Karpas-422 (cell line): ENCODE data around the gene TMEM187. TPM values are rescaled to one million over a fixed set of nuclear protein-coding genes. Genes with fewer than 3 reads are reported as not detected.
"Not testable (repeated sequence)": the region's sequence is repeated elsewhere in the genome, so short reads cannot be mapped to it uniquely, and the experiment has no call there.

Experiments
- DNase-seq: peaks from one replicate; pipeline ENCODE4 v3.0.0-alpha.2; 2015
- H2AFZ ChIP-seq: fragments of 200-600 bp; sonication (generic); 2 replicates; pipeline ENCODE4 v1.6.1; 2014; ENCODE audit warnings: antibody characterized with exemption, low read length, mixed read lengths
- H3K27ac ChIP-seq: fragments of 200-600 bp; sonication (generic); 2 replicates; pipeline ENCODE4 v1.5.1; 2014; ENCODE audit warnings: mild to moderate bottlenecking, low read length, moderate library complexity
- H3K27me3 ChIP-seq: fragments of 200-600 bp; sonication (generic); 2 replicates; pipeline ENCODE4 v1.6.1; 2014; ENCODE audit warnings: low read length, mixed read lengths
- H3K36me3 ChIP-seq: fragments of 200-600 bp; sonication (generic); 2 replicates; pipeline ENCODE4 v1.6.1; 2014; ENCODE audit warnings: low read length, mixed read lengths; ENCODE audit not compliant: insufficient read depth
- H3K4me1 ChIP-seq: fragments of 200-600 bp; sonication (generic); 2 replicates; pipeline ENCODE4 v1.6.1; 2014; ENCODE audit warnings: mild to moderate bottlenecking, low read length, mixed read lengths
- H3K4me2 ChIP-seq: fragments of 200-600 bp; sonication (generic); 2 replicates; pipeline ENCODE4 v1.6.1; 2014; ENCODE audit warnings: low read length, low read depth, mild to moderate bottlenecking; ENCODE audit not compliant: poor library complexity, severe bottlenecking
- H3K4me3 ChIP-seq: fragments of 200-600 bp; sonication (generic); 2 replicates; pipeline ENCODE4 v1.5.1; 2014; ENCODE audit warnings: mild to moderate bottlenecking, antibody characterized with exemption, low read length, mixed read lengths
- H3K79me2 ChIP-seq: fragments of 200-600 bp; sonication (generic); 2 replicates; pipeline ENCODE4 v1.6.1; 2014; ENCODE audit warnings: mild to moderate bottlenecking, low read length, mixed read lengths
- H3K9ac ChIP-seq: fragments of 200-600 bp; sonication (generic); 2 replicates; pipeline ENCODE4 v1.6.0; 2014; ENCODE audit warnings: low read length
- H3K9me2 ChIP-seq: fragments of 200-600 bp; sonication (generic), shearing (Covaris generic); replicated peaks from 2 replicates; pipeline ENCODE4 v1.6.0; 2014; ENCODE audit warnings: mild to moderate bottlenecking, low read length, moderate library complexity; ENCODE audit not compliant: insufficient read depth
- H3K9me3 ChIP-seq: fragments of 300-700, 200-600 bp; sonication (generic); 2 replicates; pipeline ENCODE4 v1.6.1; 2014; ENCODE audit warnings: low read length, mixed read lengths
- H4K20me1 ChIP-seq: fragments of 200-600 bp; sonication (generic); 2 replicates; pipeline ENCODE4 v1.6.1; 2014; ENCODE audit warnings: mild to moderate bottlenecking, antibody characterized with exemption, low read length, low read depth; ENCODE audit not compliant: insufficient read depth
- total RNA-seq: library from RNA; depleted of rRNA; stranded (reverse); fragments of >200 nt; shearing (Covaris generic); gene quantifications from 2 replicates; pipeline ENCODE4 v1.2.3, GENCODE V29; 2014; ENCODE audit warnings: low replicate concordance

The TMEM187 gene
- total RNA-seq, 1 experiment from 2014 or later, result 1.5 TPM

DNA sequence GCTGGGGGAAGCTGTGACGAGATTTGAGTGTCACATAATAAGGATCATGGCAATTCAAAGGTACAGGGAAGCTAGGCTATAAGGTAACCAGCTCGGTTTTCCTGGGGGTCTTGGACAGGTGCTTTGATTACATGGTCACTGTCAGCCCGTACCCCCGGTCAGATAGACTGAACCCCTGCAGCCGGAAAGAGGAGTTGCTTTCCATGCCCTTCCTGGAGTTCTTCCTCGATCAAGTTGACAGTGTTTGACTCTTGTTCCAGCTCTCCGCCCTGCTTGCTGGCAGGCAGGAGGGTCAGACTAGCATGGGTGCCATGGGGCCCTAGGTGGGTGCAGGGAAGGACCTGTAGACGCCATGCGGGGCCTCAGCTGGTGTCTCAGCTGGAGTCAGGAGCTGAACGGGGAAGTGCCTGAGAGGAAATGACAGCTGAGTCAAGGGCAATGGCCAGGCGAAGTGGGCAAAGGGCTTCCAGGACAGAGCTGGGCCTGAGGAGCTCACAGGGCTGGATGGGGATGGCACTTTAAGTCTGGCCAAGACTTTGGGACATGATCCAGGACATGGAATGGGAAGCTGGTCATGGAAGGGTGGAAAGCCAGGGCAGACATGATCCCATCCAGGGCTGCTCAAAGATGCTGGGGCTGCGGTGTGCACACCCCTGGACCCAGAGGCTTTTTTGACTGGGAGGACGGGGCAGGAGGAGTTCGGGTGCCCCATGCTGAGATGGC lies 1.6 kb downstream of the TMEM187 start:
- DNase-seq, result no peak
- Histone ChIP-seq H3K4me1 (peaks cover 15% of the 10 kb centered on the region), H2AFZ (no peak overlapping the region), H3K4me2 (peak overlapping the region; percentile 76), H3K9ac (peak overlapping the region; percentile 97), H3K79me2 (peaks cover 8% of the 10 kb centered on the region), H3K9me2 (no peaks in the 10 kb centered on the region), H3K27me3 (no peaks in the 10 kb centered on the region), H4K20me1 (no peaks in the 10 kb centered on the region), H3K36me3 (no peaks in the 10 kb centered on the region), H3K4me3 (peak overlapping the region; percentile 73; the same call in 1 of the 2 replicates), H3K27ac (no peak overlapping the region), H3K9me3 (no peaks in the 10 kb centered on the region)

GRCh38 chrX:153974726-153975286 lies 2.3 kb downstream of the TMEM187 start:
- Histone ChIP-seq H4K20me1 (no peaks in the 10 kb centered on the region), H3K4me3 (no peak overlapping the region), H3K4me2 (no peak overlapping the region), H3K9me2 (no peaks in the 10 kb centered on the region), H3K9me3 (no peaks in the 10 kb centered on the region), H3K4me1 (peaks cover 14% of the 10 kb centered on the region), H3K27me3 (no peaks in the 10 kb centered on the region), H3K9ac (no peak overlapping the region), H2AFZ (no peak overlapping the region), H3K36me3 (no peaks in the 10 kb centered on the region), H3K79me2 (peaks cover 1% of the 10 kb centered on the region), H3K27ac (no peak overlapping the region)
- DNase-seq, result no peak

DNA sequence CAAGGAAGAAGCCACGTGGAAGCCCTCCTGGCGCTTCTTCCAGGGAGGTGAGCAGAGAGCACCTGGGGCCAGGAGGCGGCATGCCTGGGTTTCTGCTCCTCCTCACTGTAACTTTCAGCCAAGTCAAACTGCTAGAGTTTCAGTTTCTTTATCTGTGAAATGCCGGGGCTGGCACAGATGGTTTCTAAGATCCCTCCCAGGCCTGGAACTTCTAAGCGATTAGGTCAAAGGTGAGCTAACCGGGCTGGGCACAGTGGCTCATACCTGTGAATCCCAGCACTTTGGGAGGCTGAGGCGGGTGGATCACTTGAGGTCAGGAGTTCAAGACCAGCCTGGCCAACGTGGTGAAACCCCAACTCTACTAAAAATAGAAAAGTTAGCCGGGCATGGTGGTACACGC lies 7.8 kb downstream of the TMEM187 start:
- not testable (repeated sequence) for H4K20me1 ChIP-seq, H3K9me3 ChIP-seq, H3K27me3 ChIP-seq, H3K9ac ChIP-seq, DNase-seq, H3K9me2 ChIP-seq, H3K36me3 ChIP-seq, H3K27ac ChIP-seq, H3K4me2 ChIP-seq, H3K4me3 ChIP-seq, H3K4me1 ChIP-seq, H3K79me2 ChIP-seq, H2AFZ ChIP-seq

DNA sequence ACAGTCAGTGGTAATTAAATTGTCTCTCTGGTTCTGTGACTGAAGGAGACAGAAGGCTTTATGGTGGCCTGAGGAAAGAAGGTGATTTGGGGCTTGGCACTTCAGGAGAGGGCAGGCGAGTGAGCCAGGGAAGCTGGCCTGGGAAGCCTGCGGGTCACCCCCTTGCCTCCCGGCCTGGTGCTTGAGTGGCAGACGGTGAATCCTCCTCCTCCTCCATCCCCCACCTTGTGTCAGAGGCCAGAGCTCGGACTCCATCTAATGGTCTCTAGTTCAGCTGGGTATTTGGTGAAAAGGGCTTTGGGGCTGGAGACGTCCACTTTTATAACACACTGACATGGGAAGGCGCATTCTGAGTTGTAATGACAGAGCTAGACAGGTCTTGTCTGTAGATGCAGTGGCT lies 8.7 kb downstream of the TMEM187 start:
- no peak overlapping the region for H2AFZ ChIP-seq
- H3K4me1 ChIP-seq, result peaks cover 5% of the 10 kb centered on the region
- no peak for DNase-seq
- no peaks in the 10 kb centered on the region for H3K9me3 ChIP-seq
- H3K36me3 ChIP-seq, result no peaks in the 10 kb centered on the region
- no peaks in the 10 kb centered on the region for H3K79me2 ChIP-seq
- H4K20me1 ChIP-seq, result no peaks in the 10 kb centered on the region
- H3K27me3 ChIP-seq, result no peaks in the 10 kb centered on the region
- no peak overlapping the region for H3K4me3 ChIP-seq
- H3K27ac ChIP-seq, result no peak overlapping the region
- H3K9ac ChIP-seq, result no peak overlapping the region
- H3K9me2 ChIP-seq, result no peaks in the 10 kb centered on the region
- no peak overlapping the region for H3K4me2 ChIP-seq

GRCh38 chrX:153981771-153982533 lies 9.4 kb downstream of the TMEM187 start:
- no peaks in the 10 kb centered on the region for H3K9me3 ChIP-seq
- H3K9me2 ChIP-seq, result no peaks in the 10 kb centered on the region
- peaks cover 5% of the 10 kb centered on the region for H3K4me1 ChIP-seq
- H3K36me3 ChIP-seq, result no peaks in the 10 kb centered on the region
- no peaks in the 10 kb centered on the region for H3K27me3 ChIP-seq
- DNase-seq, result no peak
- no peaks in the 10 kb centered on the region for H3K79me2 ChIP-seq
- no peaks in the 10 kb centered on the region for H4K20me1 ChIP-seq
- H3K4me2 ChIP-seq, result no peak overlapping the region
- no peak overlapping the region for H3K4me3 ChIP-seq
- H2AFZ ChIP-seq, result no peak overlapping the region
- no peak overlapping the region for H3K9ac ChIP-seq
- no peak overlapping the region for H3K27ac ChIP-seq

- Histone ChIP-seq H3K4me2 (no peak overlapping the region), H3K9me2 (no peaks in the 10 kb centered on the region), H4K20me1 (no peaks in the 10 kb centered on the region), H3K79me2 (no peaks in the 10 kb centered on the region), H3K9ac (no peak overlapping the region), H3K36me3 (no peaks in the 10 kb centered on the region), H2AFZ (no peak overlapping the region), H3K27ac (no peak overlapping the region), H3K27me3 (no peaks in the 10 kb centered on the region), H3K4me3 (no peak overlapping the region), H3K9me3 (no peaks in the 10 kb centered on the region), H3K4me1 (peaks cover 5% of the 10 kb centered on the region)
- no peak for DNase-seq
Observed at GRCh38 chrX:153983321-153983801, 10.8 kb downstream of the TMEM187 start.

- peaks cover 5% of the 10 kb centered on the region for H3K4me1 ChIP-seq
- H3K36me3 ChIP-seq, result no peaks in the 10 kb centered on the region
- no peak overlapping the region for H3K4me3 ChIP-seq
- no peak overlapping the region for H3K9ac ChIP-seq
- H3K27ac ChIP-seq, result no peak overlapping the region
- H3K9me2 ChIP-seq, result no peaks in the 10 kb centered on the region
- no peaks in the 10 kb centered on the region for H3K79me2 ChIP-seq
- DNase-seq, result no peak
- no peak overlapping the region for H2AFZ ChIP-seq
- H3K9me3 ChIP-seq, result no peaks in the 10 kb centered on the region
- H3K27me3 ChIP-seq, result no peaks in the 10 kb centered on the region
- no peak overlapping the region for H3K4me2 ChIP-seq
- H4K20me1 ChIP-seq, result no peaks in the 10 kb centered on the region
Observed at GRCh38 chrX:153984351-153985178, 12.0 kb downstream of the TMEM187 start.
